Spleen (tissue), 7 donors: ENCODE measurements around the gene DDX31.

Source experiments
- POLR2A ChIP-seq, 3 donors: fragments of 450-650 bp; IDR thresholded peaks; one replicate each; pipeline ENCODE4 v1.5.1; 2017; ENCODE audit warnings: antibody characterized with exemption in 3 of 3, mild to moderate bottlenecking in 1 of 3
- POLR2AphosphoS5 ChIP-seq, 3 donors: sonication (generic); formaldehyde crosslinking; IDR thresholded peaks; one replicate each; pipeline ENCODE4 v1.5.1; 2017; ENCODE audit warnings: antibody characterized with exemption in 3 of 3
- TF ChIP-seq, protein P1 (sequence below), 11 experiments: fragments of 200-600 bp in 7 of 11; fragments of 450-650 bp in 4 of 11; sonication (generic) in 4 of 11; IDR thresholded peaks in 8 of 11; conservative IDR thresholded peaks in 3 of 11; 1 replicate in 7 of 11; 2 replicates in 4 of 11; pipeline versions ENCODE4 v1.4.0 to v1.8.0; 2016 to 2021; ENCODE audit warnings: antibody characterized with exemption in 11 of 11, inconsistent platforms in 4 of 11, mild to moderate bottlenecking in 1 of 11
- donor health status: DM: no; HTN: no; CAD: no; lungs with moderate emphysema.
- donor health status: DM: no; HTN: no; CAD: no.
- donor health status: DM: no; HTN: no; CAD: no.

DNA sequence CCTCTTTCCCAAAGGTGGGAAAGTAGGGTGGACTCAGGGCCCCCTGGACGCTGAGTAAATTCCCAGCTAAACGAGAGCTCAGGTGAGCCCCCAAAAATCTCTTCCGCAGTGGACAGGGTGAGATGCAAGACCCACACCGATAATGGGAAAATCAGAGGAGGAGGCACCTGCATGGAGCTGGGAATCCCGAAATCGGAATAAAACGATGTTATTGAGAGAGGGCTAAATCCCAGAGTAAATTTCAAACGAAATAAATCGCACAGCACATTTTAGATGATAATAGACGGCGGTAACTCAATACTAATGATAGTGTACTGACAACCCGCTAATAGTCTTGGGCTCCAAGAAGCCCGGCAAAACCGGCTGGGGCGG, 90.4 kb downstream of the DDX31 start:
- TF ChIP-seq POLR2A (IDR thresholded peaks at IDR 0.05), result no peak
- TF ChIP-seq, protein P1, sequence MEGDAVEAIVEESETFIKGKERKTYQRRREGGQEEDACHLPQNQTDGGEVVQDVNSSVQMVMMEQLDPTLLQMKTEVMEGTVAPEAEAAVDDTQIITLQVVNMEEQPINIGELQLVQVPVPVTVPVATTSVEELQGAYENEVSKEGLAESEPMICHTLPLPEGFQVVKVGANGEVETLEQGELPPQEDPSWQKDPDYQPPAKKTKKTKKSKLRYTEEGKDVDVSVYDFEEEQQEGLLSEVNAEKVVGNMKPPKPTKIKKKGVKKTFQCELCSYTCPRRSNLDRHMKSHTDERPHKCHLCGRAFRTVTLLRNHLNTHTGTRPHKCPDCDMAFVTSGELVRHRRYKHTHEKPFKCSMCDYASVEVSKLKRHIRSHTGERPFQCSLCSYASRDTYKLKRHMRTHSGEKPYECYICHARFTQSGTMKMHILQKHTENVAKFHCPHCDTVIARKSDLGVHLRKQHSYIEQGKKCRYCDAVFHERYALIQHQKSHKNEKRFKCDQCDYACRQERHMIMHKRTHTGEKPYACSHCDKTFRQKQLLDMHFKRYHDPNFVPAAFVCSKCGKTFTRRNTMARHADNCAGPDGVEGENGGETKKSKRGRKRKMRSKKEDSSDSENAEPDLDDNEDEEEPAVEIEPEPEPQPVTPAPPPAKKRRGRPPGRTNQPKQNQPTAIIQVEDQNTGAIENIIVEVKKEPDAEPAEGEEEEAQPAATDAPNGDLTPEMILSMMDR (IDR thresholded peaks at IDR 0.05 in 8 of 11, conservative IDR thresholded peaks at IDR 0.05 in 3 of 11), result no peak
- TF ChIP-seq POLR2AphosphoS5 (IDR thresholded peaks at IDR 0.05), result no peak
